Mesenchymal stem cell (in vitro differentiated cells and primary cell): Measurements from ENCODE around the gene NTN5.
A peak's percentile ranks its signal among the peaks of the same experiment; 100 is the strongest.

Experiments
- DNase-seq: peaks from one replicate; pipeline ENCODE4 v3.0.0-alpha.2; 2013
- H2AFZ ChIP-seq: one replicate; pipeline ENCODE4 v1.6.1; 2013; ENCODE audit warnings: low read depth, mild to moderate bottlenecking, control low read depth, inconsistent platforms, low read length, moderate library complexity
- H2AK5ac ChIP-seq: 2 replicates; pipeline ENCODE4 v1.6.1; 2013; ENCODE audit warnings: low read length, moderate library complexity, mild to moderate bottlenecking, inconsistent platforms; ENCODE audit not compliant: severe bottlenecking
- H2BK120ac ChIP-seq: one replicate; pipeline ENCODE4 v1.6.1; 2013; ENCODE audit warnings: low read depth, mild to moderate bottlenecking, inconsistent platforms, low read length, moderate library complexity
- H2BK12ac ChIP-seq, 2 experiments: one replicate each; pipeline ENCODE4 v1.6.1; 2013; ENCODE audit warnings: inconsistent platforms in 2 of 2, low read length in 2 of 2, mild to moderate bottlenecking in 2 of 2, moderate library complexity in 2 of 2, control low read depth in 1 of 2
- H2BK15ac ChIP-seq: one replicate; pipeline ENCODE4 v1.6.1; 2013; ENCODE audit warnings: mild to moderate bottlenecking, low read depth, inconsistent platforms; ENCODE audit not compliant: poor library complexity, severe bottlenecking
- H2BK5ac ChIP-seq: 2 replicates; pipeline ENCODE4 v1.6.1; 2013; ENCODE audit warnings: low read depth, mild to moderate bottlenecking, low read length, control low read depth, inconsistent platforms; ENCODE audit not compliant: poor library complexity, severe bottlenecking
- H3K14ac ChIP-seq, 2 experiments: one replicate each; pipeline ENCODE4 v1.6.1; 2013; ENCODE audit warnings: inconsistent platforms in 2 of 2, low read length in 2 of 2, control low read depth in 1 of 2, mild to moderate bottlenecking in 1 of 2, moderate library complexity in 1 of 2
- H3K18ac ChIP-seq, 2 experiments: one replicate each; pipeline ENCODE4 v1.6.1; 2013; ENCODE audit warnings: inconsistent platforms in 2 of 2, low read length in 2 of 2, control low read depth in 1 of 2, low read depth in 1 of 2, mild to moderate bottlenecking in 1 of 2
- H3K23ac ChIP-seq, 2 experiments: one replicate each; pipeline ENCODE4 v1.6.1; 2013; ENCODE audit warnings: inconsistent platforms in 2 of 2, low read length in 2 of 2, mild to moderate bottlenecking in 2 of 2, moderate library complexity in 2 of 2, control low read depth in 1 of 2
- H3K27ac ChIP-seq: 2 replicates; pipeline ENCODE4 v1.5.1; 2013; ENCODE audit warnings: mild to moderate bottlenecking, moderate library complexity, low read length, control low read depth, inconsistent platforms; ENCODE audit not compliant: poor library complexity, severe bottlenecking
- H3K27me3 ChIP-seq, 2 experiments: 2 replicates each; pipeline versions ENCODE4 v1.6.1 to v1.7.0; 2013; ENCODE audit warnings: low read length in 2 of 2, mild to moderate bottlenecking in 2 of 2, moderate library complexity in 2 of 2, control low read depth in 1 of 2, inconsistent platforms in 1 of 2; ENCODE audit not compliant: control insufficient read depth in 1 of 2, insufficient read depth in 1 of 2
- H3K36me3 ChIP-seq, 2 experiments: 2 replicates each; pipeline versions ENCODE4 v1.6.1 to v1.7.0; 2013; ENCODE audit warnings: low read length in 2 of 2, control low read depth in 1 of 2, inconsistent platforms in 1 of 2, low read depth in 1 of 2, mild to moderate bottlenecking in 1 of 2; ENCODE audit not compliant: insufficient read depth in 2 of 2, control insufficient read depth in 1 of 2
- H3K4ac ChIP-seq, 2 experiments: one replicate each; pipeline ENCODE4 v1.6.1; 2013; ENCODE audit warnings: inconsistent platforms in 2 of 2, low read length in 2 of 2, mild to moderate bottlenecking in 2 of 2, moderate library complexity in 2 of 2, control low read depth in 1 of 2, low read depth in 1 of 2
- H3K4me1 ChIP-seq: 2 replicates; pipeline ENCODE4 v1.6.1; 2013; ENCODE audit warnings: low read depth, low read length, control low read depth; ENCODE audit not compliant: control insufficient read depth, insufficient read depth
- H3K4me2 ChIP-seq: 2 replicates; pipeline ENCODE4 v1.6.1; 2013; ENCODE audit warnings: low read length, mild to moderate bottlenecking, inconsistent platforms; ENCODE audit not compliant: poor library complexity, severe bottlenecking
- H3K4me3 ChIP-seq, 2 experiments: 2 replicates each; pipeline versions ENCODE4 v1.5.1 to v1.7.0; 2013; ENCODE audit warnings: low read length in 2 of 2, mild to moderate bottlenecking in 2 of 2, control low read depth in 1 of 2, low read depth in 1 of 2; ENCODE audit not compliant: insufficient read depth in 1 of 2
- H3K79me1 ChIP-seq: replicated peaks from 2 replicates; pipeline ENCODE4 v1.6.1; 2013; ENCODE audit warnings: mild to moderate bottlenecking, control low read depth, low read length, inconsistent platforms; ENCODE audit not compliant: poor library complexity, severe bottlenecking
- H3K9ac ChIP-seq: 2 replicates; pipeline ENCODE4 v1.7.0; 2013; ENCODE audit warnings: mild to moderate bottlenecking, low read length, moderate library complexity
- H3K9me3 ChIP-seq: 2 replicates; pipeline ENCODE4 v1.7.0; 2013; ENCODE audit warnings: mild to moderate bottlenecking, low read length; ENCODE audit not compliant: control insufficient read depth
- H4K8ac ChIP-seq: one replicate; pipeline ENCODE4 v1.6.1; 2013; ENCODE audit warnings: inconsistent platforms, mild to moderate bottlenecking, low read length, moderate library complexity
- H4K91ac ChIP-seq: one replicate; pipeline ENCODE4 v1.6.1; 2013; ENCODE audit warnings: mild to moderate bottlenecking, low read length, inconsistent platforms
- WGBS: methylation state at CpG from one replicate; pipeline ENCODE4 v1.1.7; 2013; ENCODE audit warnings: mixed read lengths; 5-methylcytosine and 5-hydroxymethylcytosine counted together

Gene NTN5

GRCh38 chr19:48619692-48620585 is 52.9 kb downstream of the NTN5 start:
- H3K27me3 ChIP-seq = no peaks in the 10 kb centered on the region
- H4K91ac ChIP-seq = peak overlapping the region; percentile 82
- no peak overlapping the region for H2BK120ac ChIP-seq
- H3K14ac ChIP-seq = no peak overlapping the region
- H3K9ac ChIP-seq = peak overlapping the region; percentile 96
- H4K8ac ChIP-seq = peak overlapping the region; percentile 92
- H3K27ac ChIP-seq = peak overlapping the region; percentile 69
- peaks cover 28 to 36% of the 10 kb centered on the region in 2 experiments for H3K36me3 ChIP-seq
- no peak overlapping the region for H3K23ac ChIP-seq
- H2AFZ ChIP-seq = no peak overlapping the region
- peak; percentile 82 for DNase-seq
- peak overlapping the region; percentile 78 to 80 for H3K18ac ChIP-seq
- peaks cover 11% of the 10 kb centered on the region for H3K79me1 ChIP-seq
- H3K4me2 ChIP-seq = peak overlapping the region; percentile 83
- H3K4ac ChIP-seq = peak overlapping the region; percentile 83 to 89
- peak overlapping the region; percentile 37 to 59 for H2BK12ac ChIP-seq
- 42% methylated on average over 5 of the region's 6 CpGs for WGBS
- H3K9me3 ChIP-seq = no peaks in the 10 kb centered on the region
- peak overlapping the region; percentile 44 to 94 for H3K4me3 ChIP-seq
- H3K4me1 ChIP-seq = peaks cover 34% of the 10 kb centered on the region
- no peak overlapping the region for H2BK5ac ChIP-seq
- peak overlapping the region; percentile 91 for H2AK5ac ChIP-seq
- peak overlapping the region; percentile 78 for H2BK15ac ChIP-seq

- peaks cover 36% of the 10 kb centered on the region for H3K4me1 ChIP-seq
- H3K4me2 ChIP-seq = peak within 1 kb of the TSS; percentile 86
- H3K4me3 ChIP-seq = peak within 1 kb of the TSS; percentile 87 to 94
- no peak within 1 kb of the TSS for H2BK120ac ChIP-seq
- H4K8ac ChIP-seq = peak within 1 kb of the TSS; percentile 95
- H3K27ac ChIP-seq = peak within 1 kb of the TSS; percentile 94
- DNase-seq = peak; percentile 100
- H3K18ac ChIP-seq = peak within 1 kb of the TSS; percentile 80 to 96
- H3K9me3 ChIP-seq = no peaks in the 10 kb centered on the region
- under 1% methylated on average over 68 of the region's 69 CpGs for WGBS
- H3K27me3 ChIP-seq = no peaks in the 10 kb centered on the region
- H3K36me3 ChIP-seq = peaks cover 37 to 39% of the 10 kb centered on the region in 2 experiments
- H2BK5ac ChIP-seq = peak within 1 kb of the TSS; percentile 93
- H3K14ac ChIP-seq = peak within 1 kb of the TSS; percentile 50 to 94
- peak within 1 kb of the TSS; percentile 82 for H4K91ac ChIP-seq
- peak within 1 kb of the TSS; percentile 36 for H2AFZ ChIP-seq
- peak within 1 kb of the TSS; percentile 78 for H2BK15ac ChIP-seq
- H2AK5ac ChIP-seq = peak within 1 kb of the TSS; percentile 91
- peak within 1 kb of the TSS; percentile 83 to 89 for H3K4ac ChIP-seq
- H3K9ac ChIP-seq = peak within 1 kb of the TSS; percentile 100
- peak within 1 kb of the TSS in 1 of 2 experiments; percentile 74 for H3K23ac ChIP-seq
- H3K79me1 ChIP-seq = peaks cover 9% of the 10 kb centered on the region
- peak within 1 kb of the TSS; percentile 37 to 59 for H2BK12ac ChIP-seq
Observed at GRCh38 chr19:48618916-48619691, 53.7 kb downstream of the NTN5 start, which contains the start of the genes RPL18 and SPHK2. Gene RPL18, minus strand, starts transcription at chr19:48619178. Its CDS starts 35 bp downstream, at chr19:48619143. Gene SPHK2, plus strand, starts transcription at chr19:48619506. Its CDS starts 1,009 bp downstream, at chr19:48620515.

- H3K18ac ChIP-seq = peak overlapping the region; percentile 46 to 96
- H2BK15ac ChIP-seq = no peak overlapping the region
- peaks cover 39 to 44% of the 10 kb centered on the region in 2 experiments for H3K36me3 ChIP-seq
- H2AK5ac ChIP-seq = peak overlapping the region; percentile 21
- peak overlapping the region; percentile 87 to 94 for H3K4me3 ChIP-seq
- peak overlapping the region in 1 of 2 experiments; percentile 23 for H3K23ac ChIP-seq
- H3K14ac ChIP-seq = peak overlapping the region in 1 of 2 experiments; percentile 50
- peak overlapping the region; percentile 44 for H4K91ac ChIP-seq
- no peak for DNase-seq
- no peak overlapping the region for H2BK12ac ChIP-seq
- H3K27ac ChIP-seq = peak overlapping the region; percentile 94
- no peaks in the 10 kb centered on the region for H3K27me3 ChIP-seq
- H3K79me1 ChIP-seq = peaks cover 9% of the 10 kb centered on the region
- peaks cover 38% of the 10 kb centered on the region for H3K4me1 ChIP-seq
- H3K4me2 ChIP-seq = peak overlapping the region; percentile 86
- WGBS = under 1% methylated on average over 18 of the region's 18 CpGs
- peak overlapping the region; percentile 95 for H4K8ac ChIP-seq
- no peak overlapping the region for H2AFZ ChIP-seq
- no peaks in the 10 kb centered on the region for H3K9me3 ChIP-seq
- peak overlapping the region; percentile 100 for H3K9ac ChIP-seq
- no peak overlapping the region for H2BK5ac ChIP-seq
- no peak overlapping the region for H2BK120ac ChIP-seq
- peak overlapping the region; percentile 61 to 77 for H3K4ac ChIP-seq
Observed at GRCh38 chr19:48618278-48618915, 54.4 kb downstream of the NTN5 start.
